Choroid plexus epithelial cell (primary cell): ENCODE results near the gene NAA10.

ENCODE experiments used
- DNase-seq: peaks from one replicate; pipeline ENCODE4 v3.0.0-alpha.2; 2010; ENCODE audit warnings: low read depth
- H3K4me3 ChIP-seq: 2 replicates; pipeline ENCODE4 v1.5.1; 2011; ENCODE audit warnings: low read depth, mild to moderate bottlenecking, control low read depth, low read length, moderate library complexity
- CTCF ChIP-seq: conservative IDR thresholded peaks from 2 replicates; pipeline ENCODE4 v1.5.1; 2011; ENCODE audit warnings: low read depth, mild to moderate bottlenecking, control low read depth, inconsistent platforms, low read length, moderate library complexity

NAA10 gene

GRCh38 chrX:153932220-153932915 is 2.5 kb downstream of the NAA10 start:
- no peak for DNase-seq

GRCh38 chrX:153931748-153932147 is 3.1 kb downstream of the NAA10 start:
- no peak for DNase-seq
- no peak overlapping the region for H3K4me3 ChIP-seq
- TF ChIP-seq CTCF, result no peak

More at GRCh38 chrX:153932220-153932915, 2.5 kb downstream of the NAA10 start:
- no peak overlapping the region for H3K4me3 ChIP-seq
- TF ChIP-seq CTCF, result no peak

GRCh38 chrX:153931151-153931550 is 3.7 kb downstream of the NAA10 start:
- no peak for TF ChIP-seq CTCF
- H3K4me3 ChIP-seq, result no peak overlapping the region
- DNase-seq, result no peak

- no peak for TF ChIP-seq CTCF
- H3K4me3 ChIP-seq, result no peak overlapping the region
- no peak for DNase-seq
Observed at GRCh38 chrX:153930011-153930910, 4.6 kb downstream of the NAA10 start.

- no peak for TF ChIP-seq CTCF
- no peak overlapping the region for H3K4me3 ChIP-seq
- DNase-seq, result no peak
Observed at GRCh38 chrX:153929576-153929975, 5.3 kb downstream of the NAA10 start.

GRCh38 chrX:153928846-153929245 is 6.0 kb downstream of the NAA10 start:
- H3K4me3 ChIP-seq, result no peak overlapping the region
- no peak for DNase-seq
- TF ChIP-seq CTCF, result no peak
